ENCODE data around the gene ORC1. TPM values are rescaled to one million over a fixed set of nuclear protein-coding genes. Genes with fewer than 3 reads are reported as not detected.

ORC1 gene
- total and polyA plus RNA-seq, 12 donors = 0.56 to 3.7 (median 0.88) TPM; not detected in 2

- Histone ChIP-seq H3K9me3 (replicated peaks in 1 of 3) (no peaks in the 10 kb centered on the region), H3K36me3 (replicated peaks in 1 of 2) (peaks cover 0 to 74% of the 10 kb centered on the region in 2 donors), H3K27ac (no peak overlapping the region), H3K4me3 (no peak overlapping the region), H3K4me1 (replicated peaks in 1 of 2) (peaks cover 12 to 15% of the 10 kb centered on the region in 2 donors), H3K27me3 (no peaks in the 10 kb centered on the region)
- intact Hi-C loops (cut with DNase I) = no loop called here
- DNase-seq = no peak
- no peak for TF ChIP-seq POLR2A (IDR thresholded peaks at IDR 0.05)
- no peak for TF ChIP-seq CTCF (IDR thresholded peaks at IDR 0.05)
- WGBS, 4 donors = 71 to 96% (median 90%) methylated on average over 2 to 7 of the region's 7 CpGs
Measured at GRCh38 chr1:52360595-52360968, 43.6 kb downstream of the ORC1 start.

GRCh38 chr1:52359676-52360594 lies 44.3 kb downstream of the ORC1 start:
- TF ChIP-seq POLR2A (IDR thresholded peaks at IDR 0.05) (no peak), CTCF (IDR thresholded peaks at IDR 0.05) (no peak)

GRCh38 chr1:52358851-52359497 lies 45.2 kb downstream of the ORC1 start:
- TF ChIP-seq CTCF (IDR thresholded peaks at IDR 0.05) = no peak
- no peak for TF ChIP-seq POLR2A (IDR thresholded peaks at IDR 0.05)
- no peak for DNase-seq
- no peak overlapping the region for H3K27ac ChIP-seq
- H3K4me1 ChIP-seq (replicated peaks in 1 of 2) = peaks cover 0 to under 1% of the 10 kb centered on the region in 2 donors
- no peaks in the 10 kb centered on the region for H3K27me3 ChIP-seq
- no peak overlapping the region for H3K4me3 ChIP-seq
- intact Hi-C loops (cut with DNase I) = no loop called here
- 92 to 96% (median 95%) methylated on average over 15 to 18 of the region's 18 CpGs for WGBS, 4 donors
- no peaks in the 10 kb centered on the region for H3K9me3 ChIP-seq (replicated peaks in 1 of 3)
- H3K36me3 ChIP-seq (replicated peaks in 1 of 2) = peaks cover 0 to 90% of the 10 kb centered on the region in 2 donors

More at GRCh38 chr1:52359676-52360594, 44.3 kb downstream of the ORC1 start:
- H3K36me3 ChIP-seq (replicated peaks in 1 of 2) = peaks cover 0 to 80% of the 10 kb centered on the region in 2 donors
- DNase-seq = no peak
- no peak overlapping the region for H3K4me3 ChIP-seq
- no peak overlapping the region for H3K27ac ChIP-seq
- intact Hi-C loops (cut with DNase I) = no loop called here
- WGBS, 4 donors = 92 to 94% (median 93%) methylated on average over 21 to 24 of the region's 24 CpGs
- no peaks in the 10 kb centered on the region for H3K27me3 ChIP-seq
- peaks cover 8 to 10% of the 10 kb centered on the region in 2 donors for H3K4me1 ChIP-seq (replicated peaks in 1 of 2)
- H3K9me3 ChIP-seq (replicated peaks in 1 of 3) = no peaks in the 10 kb centered on the region

GRCh38 chr1:52357397-52357796 lies 46.8 kb downstream of the ORC1 start:
- no peaks in the 10 kb centered on the region for H3K27me3 ChIP-seq
- 92 to 97% (median 95%) methylated on average over 9 of the region's 9 CpGs for WGBS, 4 donors
- no peaks in the 10 kb centered on the region for H3K4me1 ChIP-seq (replicated peaks in 1 of 2)
- no peak overlapping the region for H3K27ac ChIP-seq
- no peak for TF ChIP-seq POLR2A (IDR thresholded peaks at IDR 0.05)
- TF ChIP-seq CTCF (IDR thresholded peaks at IDR 0.05) = no peak
- peaks cover 0 to 100% of the 10 kb centered on the region in 2 donors for H3K36me3 ChIP-seq (replicated peaks in 1 of 2)
- intact Hi-C loops (cut with DNase I) = no loop called here
- no peaks in the 10 kb centered on the region for H3K9me3 ChIP-seq (replicated peaks in 1 of 3)
- no peak for DNase-seq
- H3K4me3 ChIP-seq = no peak overlapping the region
